Left ventricle myocardium inferior (tissue), 1 donor: Measurements from ENCODE around the gene SCN3A. TPM values are rescaled to one million over a fixed set of nuclear protein-coding genes. Genes with fewer than 3 reads are reported as not detected.

Experiments
- DNase-seq: peaks from one replicate; pipeline ENCODE4 v3.0.0-alpha.2; 2020
- H3K27ac ChIP-seq: fragments of 200-600 bp; replicated peaks from 2 replicates; pipeline ENCODE4 v1.8.0; 2021
- H3K27me3 ChIP-seq: fragments of 200-600 bp; 2 replicates; pipeline ENCODE4 v1.8.0; 2021; ENCODE audit warnings: low read depth
- H3K36me3 ChIP-seq: fragments of 200-600 bp; 2 replicates; pipeline ENCODE4 v1.8.0; 2021
- H3K4me1 ChIP-seq: fragments of 200-600 bp; 2 replicates; pipeline ENCODE4 v1.8.0; 2021
- H3K4me3 ChIP-seq: fragments of 200-600 bp; 2 replicates; pipeline ENCODE4 v1.8.0; 2021; ENCODE audit warnings: mild to moderate bottlenecking, moderate library complexity
- H3K9me3 ChIP-seq: fragments of 200-600 bp; replicated peaks from 2 replicates; pipeline ENCODE4 v1.8.0; 2021
- intact Hi-C: fragments of 100-400 bp; cut with micrococcal nuclease; formaldehyde crosslinking; loops from one replicate; pipeline ENCODE4 v1.11.0; 2022
- total RNA-seq: library from RNA; stranded (reverse); fragmentation: NEBNext Ultra II Directional; extraction: Animal tissue kit (Norgen Biotek cat#: 25700); gene quantifications from one replicate; pipeline ENCODE4 v1.2.1, GENCODE V29; 2021
- TF ChIP-seq, protein P1 (sequence below): fragments of 200-600 bp; IDR thresholded peaks from 2 replicates; pipeline ENCODE4 v1.8.0; 2021; ENCODE audit warnings: antibody characterized with exemption, mild to moderate bottlenecking, borderline replicate concordance
- donor health status: DM: no; HTN: yes; CAD: no; lungs with severe emphysema.

SCN3A gene
- total RNA-seq, 1 donor from 2014 or later = 0.99 TPM

DNA sequence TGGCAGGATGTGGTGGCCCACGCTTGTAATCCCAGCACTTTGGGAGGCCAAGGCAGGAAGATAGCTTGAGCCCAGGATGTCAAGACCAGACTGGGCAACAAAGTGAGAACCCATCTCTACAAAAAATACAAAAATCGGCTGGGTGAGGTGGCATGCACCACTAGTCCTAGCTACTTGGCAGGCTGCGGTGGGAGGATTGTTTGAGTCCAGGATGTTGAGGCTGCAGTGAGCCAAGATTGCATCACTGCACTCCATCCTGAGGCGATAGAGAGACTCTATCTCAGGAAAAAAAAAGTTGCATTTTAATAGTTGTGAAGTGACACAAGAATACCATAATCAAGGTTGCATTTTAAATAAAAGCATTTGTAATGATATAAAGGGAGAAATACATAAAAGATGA is 124.4 kb downstream of the SCN3A start:
- H3K9me3 ChIP-seq = peaks cover 33% of the 10 kb centered on the region
- no peaks in the 10 kb centered on the region for H3K4me1 ChIP-seq
- TF ChIP-seq, protein P1, sequence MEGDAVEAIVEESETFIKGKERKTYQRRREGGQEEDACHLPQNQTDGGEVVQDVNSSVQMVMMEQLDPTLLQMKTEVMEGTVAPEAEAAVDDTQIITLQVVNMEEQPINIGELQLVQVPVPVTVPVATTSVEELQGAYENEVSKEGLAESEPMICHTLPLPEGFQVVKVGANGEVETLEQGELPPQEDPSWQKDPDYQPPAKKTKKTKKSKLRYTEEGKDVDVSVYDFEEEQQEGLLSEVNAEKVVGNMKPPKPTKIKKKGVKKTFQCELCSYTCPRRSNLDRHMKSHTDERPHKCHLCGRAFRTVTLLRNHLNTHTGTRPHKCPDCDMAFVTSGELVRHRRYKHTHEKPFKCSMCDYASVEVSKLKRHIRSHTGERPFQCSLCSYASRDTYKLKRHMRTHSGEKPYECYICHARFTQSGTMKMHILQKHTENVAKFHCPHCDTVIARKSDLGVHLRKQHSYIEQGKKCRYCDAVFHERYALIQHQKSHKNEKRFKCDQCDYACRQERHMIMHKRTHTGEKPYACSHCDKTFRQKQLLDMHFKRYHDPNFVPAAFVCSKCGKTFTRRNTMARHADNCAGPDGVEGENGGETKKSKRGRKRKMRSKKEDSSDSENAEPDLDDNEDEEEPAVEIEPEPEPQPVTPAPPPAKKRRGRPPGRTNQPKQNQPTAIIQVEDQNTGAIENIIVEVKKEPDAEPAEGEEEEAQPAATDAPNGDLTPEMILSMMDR = no peak
- DNase-seq = no peak
- no peaks in the 10 kb centered on the region for H3K27me3 ChIP-seq
- no peak overlapping the region for H3K4me3 ChIP-seq
- H3K27ac ChIP-seq = no peak overlapping the region
- intact Hi-C loops = no loop called here
- no peaks in the 10 kb centered on the region for H3K36me3 ChIP-seq

- H3K4me3 ChIP-seq = no peak overlapping the region
- H3K27ac ChIP-seq = no peak overlapping the region
- DNase-seq = no peak
- H3K36me3 ChIP-seq = no peaks in the 10 kb centered on the region
- no peaks in the 10 kb centered on the region for H3K27me3 ChIP-seq
- TF ChIP-seq, protein P1 = no peak
- intact Hi-C loops = no loop called here
- peaks cover 37% of the 10 kb centered on the region for H3K9me3 ChIP-seq
- H3K4me1 ChIP-seq = no peaks in the 10 kb centered on the region
These were observed 124.9 kb downstream of the SCN3A start for GRCh38 chr2:165078913-165079312.

GRCh38 chr2:165074884-165075283 is 129.0 kb downstream of the SCN3A start:
- DNase-seq = no peak
- Histone ChIP-seq H3K9me3 (peaks cover 21% of the 10 kb centered on the region), H3K27me3 (no peaks in the 10 kb centered on the region), H3K36me3 (no peaks in the 10 kb centered on the region), H3K27ac (no peak overlapping the region), H3K4me3 (no peak overlapping the region), H3K4me1 (no peaks in the 10 kb centered on the region)
- TF ChIP-seq, protein P1 = no peak
- intact Hi-C loops = no loop called here

DNA sequence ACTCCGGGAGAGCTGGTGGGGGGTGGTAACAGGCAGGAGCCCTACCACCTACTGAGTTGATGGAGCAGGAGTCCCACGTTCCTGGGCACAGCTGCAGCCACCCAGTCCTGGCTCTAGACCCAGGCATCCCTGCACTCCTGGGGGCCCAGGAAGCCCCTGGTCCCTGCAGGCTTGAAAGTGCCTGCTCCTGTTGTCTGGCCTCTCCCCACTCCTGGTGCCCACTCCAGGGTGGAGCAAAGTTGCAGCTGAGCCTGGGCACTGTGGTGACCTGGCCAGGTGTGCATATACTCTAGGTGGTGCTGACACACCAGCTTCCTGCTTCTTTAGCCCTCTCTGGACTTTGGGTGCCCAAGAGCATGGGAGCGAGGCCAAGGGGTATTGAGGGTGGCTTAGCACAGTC is 129.5 kb downstream of the SCN3A start:
- intact Hi-C loops = no loop called here
- TF ChIP-seq, protein P1 = no peak
- Histone ChIP-seq H3K4me1 (no peaks in the 10 kb centered on the region), H3K4me3 (no peak overlapping the region), H3K27ac (no peak overlapping the region), H3K36me3 (no peaks in the 10 kb centered on the region), H3K27me3 (no peaks in the 10 kb centered on the region), H3K9me3 (peaks cover 21% of the 10 kb centered on the region)
- no peak for DNase-seq

GRCh38 chr2:165070076-165070475 is 133.8 kb downstream of the SCN3A start:
- Histone ChIP-seq H3K27me3 (no peaks in the 10 kb centered on the region), H3K4me1 (peaks cover 10% of the 10 kb centered on the region), H3K9me3 (peaks cover 15% of the 10 kb centered on the region), H3K36me3 (no peaks in the 10 kb centered on the region), H3K4me3 (no peak overlapping the region), H3K27ac (no peak overlapping the region)
- intact Hi-C loops = no loop called here
- TF ChIP-seq, protein P1 = no peak
- no peak for DNase-seq

DNA sequence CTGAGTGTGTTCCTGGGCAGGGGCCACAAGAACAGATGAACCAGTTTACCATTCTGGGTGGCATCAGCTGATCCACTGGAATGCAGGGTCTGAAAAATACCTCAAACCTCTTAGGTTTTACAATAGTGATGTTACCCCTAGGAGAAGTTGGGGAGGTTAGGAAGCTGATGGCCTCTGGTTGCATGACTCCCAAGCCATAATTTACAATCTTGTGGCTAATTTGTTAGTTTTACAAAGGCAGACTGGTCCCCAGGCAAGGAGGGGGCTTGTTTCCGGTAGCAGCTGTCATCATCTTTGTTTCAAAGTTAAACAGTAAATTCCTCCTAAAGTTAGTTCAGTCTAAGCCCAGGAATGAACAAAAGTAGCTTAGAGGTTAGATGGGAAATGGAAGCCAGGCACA is 134.7 kb downstream of the SCN3A start:
- no peak overlapping the region for H3K4me3 ChIP-seq
- H3K27me3 ChIP-seq = no peaks in the 10 kb centered on the region
- TF ChIP-seq, protein P1 = no peak
- no peak for DNase-seq
- H3K4me1 ChIP-seq = peaks cover 10% of the 10 kb centered on the region
- intact Hi-C loops = no loop called here
- H3K36me3 ChIP-seq = no peaks in the 10 kb centered on the region
- H3K27ac ChIP-seq = no peak overlapping the region
- peaks cover 7% of the 10 kb centered on the region for H3K9me3 ChIP-seq
